Urinary bladder (tissue), 4 donors: ENCODE results near the gene PPP1R14D. TPM values are rescaled to one million over a fixed set of nuclear protein-coding genes. Genes with fewer than 3 reads are reported as not detected.

ENCODE experiments used
- DNase-seq: peaks from one replicate; pipeline ENCODE4 v3.0.0-alpha.2; 2015; ENCODE audit errors: extremely low spot score
- H3K27ac ChIP-seq: one replicate; pipeline ENCODE4 v1.5.1; 2013; ENCODE audit warnings: low read depth, mild to moderate bottlenecking, moderate library complexity
- H3K36me3 ChIP-seq: one replicate; pipeline ENCODE4 v1.6.1; 2013; ENCODE audit warnings: mild to moderate bottlenecking, moderate library complexity; ENCODE audit not compliant: insufficient read depth
- H3K4me1 ChIP-seq: one replicate; pipeline ENCODE4 v1.6.1; 2013; ENCODE audit warnings: mild to moderate bottlenecking, moderate library complexity; ENCODE audit not compliant: insufficient read depth
- H3K4me3 ChIP-seq: one replicate; pipeline ENCODE4 v1.5.1; 2013; ENCODE audit warnings: low read depth, low read length
- WGBS: extraction: QIAGEN DNeasy Blood & Tissue Kit; methylation state at CpG from one replicate; pipeline ENCODE4 v1.1.7; 2013; 5-methylcytosine and 5-hydroxymethylcytosine counted together
- polyA plus RNA-seq: library from polyadenylated mRNA; stranded (reverse); fragments of 200-250 nt; gene quantifications from one replicate; pipeline ENCODE4 v1.2.3, GENCODE V29; 2013
- total RNA-seq: library from RNA; depleted of rRNA; stranded (reverse); fragments of >200 nt; gene quantifications from one replicate; pipeline ENCODE4 v1.2.3, GENCODE V29; 2014
- donor health status: healthy with polysubstance abuse.
- donor health status: healthy.

PPP1R14D gene
- total and polyA plus RNA-seq, 2 donors = not detected

GRCh38 chr15:40773902-40774301, 54.6 kb downstream of the PPP1R14D start:
- no peak overlapping the region for H3K4me3 ChIP-seq
- peaks cover 3% of the 10 kb centered on the region for H3K36me3 ChIP-seq
- H3K27ac ChIP-seq = no peak overlapping the region
- no peak for DNase-seq
- H3K4me1 ChIP-seq = no peaks in the 10 kb centered on the region
- 92% methylated on average over 6 of the region's 6 CpGs for WGBS

- Histone ChIP-seq H3K4me3 (no peak overlapping the region), H3K36me3 (peaks cover 3% of the 10 kb centered on the region), H3K4me1 (no peaks in the 10 kb centered on the region), H3K27ac (no peak overlapping the region)
- DNase-seq = no peak
- 93% methylated on average over 8 of the region's 8 CpGs for WGBS
Observed at GRCh38 chr15:40773496-40773895, 55.0 kb downstream of the PPP1R14D start.

GRCh38 chr15:40772014-40772413, 56.5 kb downstream of the PPP1R14D start:
- Histone ChIP-seq H3K4me3 (no peak overlapping the region), H3K27ac (no peak overlapping the region), H3K36me3 (peaks cover 3% of the 10 kb centered on the region), H3K4me1 (no peaks in the 10 kb centered on the region)
- DNase-seq = no peak
- WGBS = 84% methylated on average over 13 of the region's 13 CpGs

GRCh38 chr15:40771242-40771641, 57.3 kb downstream of the PPP1R14D start:
- peaks cover 3% of the 10 kb centered on the region for H3K36me3 ChIP-seq
- DNase-seq = no peak
- WGBS = 96% methylated on average over 5 of the region's 5 CpGs
- H3K4me3 ChIP-seq = no peak overlapping the region
- no peak overlapping the region for H3K27ac ChIP-seq
- H3K4me1 ChIP-seq = no peaks in the 10 kb centered on the region

- no peak overlapping the region for H3K27ac ChIP-seq
Observed at GRCh38 chr15:40770147-40770721, 58.3 kb downstream of the PPP1R14D start.

GRCh38 chr15:40769274-40770146, 59.0 kb downstream of the PPP1R14D start, which contains the start of gene C15orf62:
C15orf62 (plus strand) TSS chr15:40769980; CDS start chr15:40770496, 516 bp downstream.
- Histone ChIP-seq H3K27ac (peak within 1 kb of the TSS; percentile 43), H3K36me3 (peaks cover 3% of the 10 kb centered on the region), H3K4me1 (no peaks in the 10 kb centered on the region), H3K4me3 (no peak within 1 kb of the TSS)
- no peak for DNase-seq
- 58% methylated on average over 28 of the region's 28 CpGs for WGBS

More at GRCh38 chr15:40770147-40770721, 58.3 kb downstream of the PPP1R14D start:
- H3K36me3 ChIP-seq = peaks cover 3% of the 10 kb centered on the region
- no peaks in the 10 kb centered on the region for H3K4me1 ChIP-seq
- no peak for DNase-seq
- 87% methylated on average over 17 of the region's 17 CpGs for WGBS
- no peak overlapping the region for H3K4me3 ChIP-seq

- Histone ChIP-seq H3K27ac (peak overlapping the region; percentile 43), H3K4me1 (no peaks in the 10 kb centered on the region), H3K36me3 (no peaks in the 10 kb centered on the region), H3K4me3 (no peak overlapping the region)
- WGBS = 73% methylated on average over 21 of the region's 21 CpGs
- no peak for DNase-seq
Observed at GRCh38 chr15:40768521-40769273, 59.8 kb downstream of the PPP1R14D start.

GRCh38 chr15:40767838-40768500, 60.5 kb downstream of the PPP1R14D start:
- Histone ChIP-seq H3K36me3 (no peaks in the 10 kb centered on the region), H3K27ac (no peak overlapping the region), H3K4me1 (no peaks in the 10 kb centered on the region), H3K4me3 (no peak overlapping the region)
- WGBS = 89% methylated on average over 29 of the region's 29 CpGs
- DNase-seq = no peak

- H3K4me1 ChIP-seq = no peaks in the 10 kb centered on the region
- H3K4me3 ChIP-seq = no peak overlapping the region
- no peak for DNase-seq
- no peaks in the 10 kb centered on the region for H3K36me3 ChIP-seq
- 88% methylated on average over 32 of the region's 32 CpGs for WGBS
- no peak overlapping the region for H3K27ac ChIP-seq
Observed at GRCh38 chr15:40766906-40767837, 61.3 kb downstream of the PPP1R14D start.

GRCh38 chr15:40766194-40766815, 62.2 kb downstream of the PPP1R14D start:
- Histone ChIP-seq H3K36me3 (no peaks in the 10 kb centered on the region), H3K4me1 (no peaks in the 10 kb centered on the region), H3K4me3 (no peak overlapping the region), H3K27ac (no peak overlapping the region)
- DNase-seq = no peak
- WGBS = 67% methylated on average over 7 of the region's 7 CpGs
